ENCODE data around the gene IL10RA. TPM values are rescaled to one million over a fixed set of nuclear protein-coding genes. Genes with fewer than 3 reads are reported as not detected.

IL10RA gene
- total RNA-seq, 1 experiment from 2014 or later = 0.41 TPM

DNA sequence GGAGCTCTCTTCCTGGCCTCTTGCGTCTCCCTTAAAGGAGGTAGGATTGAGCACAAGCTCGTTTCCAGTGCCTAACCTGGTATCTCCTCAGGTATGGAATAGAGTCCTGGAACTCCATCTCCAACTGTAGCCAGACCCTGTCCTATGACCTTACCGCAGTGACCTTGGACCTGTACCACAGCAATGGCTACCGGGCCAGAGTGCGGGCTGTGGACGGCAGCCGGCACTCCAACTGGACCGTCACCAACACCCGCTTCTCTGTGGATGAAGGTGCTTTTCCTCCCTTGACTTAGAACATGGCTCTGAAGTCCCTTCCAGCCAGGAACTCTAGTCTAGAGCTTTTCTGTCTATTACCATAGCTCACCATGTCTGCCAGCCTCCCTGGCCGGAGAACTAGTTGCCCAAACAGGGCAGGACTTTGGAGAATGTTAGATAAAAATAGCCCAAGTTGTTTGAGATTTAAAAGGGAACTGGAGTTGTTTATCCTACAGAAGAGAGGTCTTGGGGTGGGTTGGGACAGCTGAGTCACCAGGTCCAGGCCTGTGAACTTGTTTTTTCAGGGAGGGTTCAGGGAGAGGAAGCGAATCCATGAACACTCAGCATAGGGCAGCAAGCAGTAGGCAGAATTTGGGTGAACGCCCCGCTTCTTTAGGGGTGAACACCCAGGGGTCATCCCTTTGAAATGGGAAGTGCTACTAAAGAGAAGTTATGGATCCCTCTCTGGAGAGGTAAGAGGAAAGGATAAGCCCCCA, 3.3 kb downstream of the IL10RA start:
- intact Hi-C loops (cut with micrococcal nuclease; ENCODE audit: unreplicated experiment) = no loop called here
- Histone ChIP-seq H3K9me3 (ENCODE audit: control insufficient read depth, insufficient read depth, low read depth, low read length) (no peaks in the 10 kb centered on the region), H3K27me3 (ENCODE audit: control insufficient read depth, insufficient read depth, low read length) (peaks cover 17% of the 10 kb centered on the region), H3K36me3 (ENCODE audit: control insufficient read depth, insufficient read depth, low read length) (no peaks in the 10 kb centered on the region), H3K4me3 (ENCODE audit: low read depth in 2 of 2, low read length in 2 of 2) (no peak overlapping the region), H3K27ac (ENCODE audit: low read length) (no peak overlapping the region), H3K4me1 (ENCODE audit: control insufficient read depth, insufficient read depth, low read length) (no peaks in the 10 kb centered on the region)
- TF ChIP-seq POLR2AphosphoS5 (IDR thresholded peaks at IDR 0.05; ENCODE audit: low read depth, low read length) = no peak
- TF ChIP-seq, protein P1, sequence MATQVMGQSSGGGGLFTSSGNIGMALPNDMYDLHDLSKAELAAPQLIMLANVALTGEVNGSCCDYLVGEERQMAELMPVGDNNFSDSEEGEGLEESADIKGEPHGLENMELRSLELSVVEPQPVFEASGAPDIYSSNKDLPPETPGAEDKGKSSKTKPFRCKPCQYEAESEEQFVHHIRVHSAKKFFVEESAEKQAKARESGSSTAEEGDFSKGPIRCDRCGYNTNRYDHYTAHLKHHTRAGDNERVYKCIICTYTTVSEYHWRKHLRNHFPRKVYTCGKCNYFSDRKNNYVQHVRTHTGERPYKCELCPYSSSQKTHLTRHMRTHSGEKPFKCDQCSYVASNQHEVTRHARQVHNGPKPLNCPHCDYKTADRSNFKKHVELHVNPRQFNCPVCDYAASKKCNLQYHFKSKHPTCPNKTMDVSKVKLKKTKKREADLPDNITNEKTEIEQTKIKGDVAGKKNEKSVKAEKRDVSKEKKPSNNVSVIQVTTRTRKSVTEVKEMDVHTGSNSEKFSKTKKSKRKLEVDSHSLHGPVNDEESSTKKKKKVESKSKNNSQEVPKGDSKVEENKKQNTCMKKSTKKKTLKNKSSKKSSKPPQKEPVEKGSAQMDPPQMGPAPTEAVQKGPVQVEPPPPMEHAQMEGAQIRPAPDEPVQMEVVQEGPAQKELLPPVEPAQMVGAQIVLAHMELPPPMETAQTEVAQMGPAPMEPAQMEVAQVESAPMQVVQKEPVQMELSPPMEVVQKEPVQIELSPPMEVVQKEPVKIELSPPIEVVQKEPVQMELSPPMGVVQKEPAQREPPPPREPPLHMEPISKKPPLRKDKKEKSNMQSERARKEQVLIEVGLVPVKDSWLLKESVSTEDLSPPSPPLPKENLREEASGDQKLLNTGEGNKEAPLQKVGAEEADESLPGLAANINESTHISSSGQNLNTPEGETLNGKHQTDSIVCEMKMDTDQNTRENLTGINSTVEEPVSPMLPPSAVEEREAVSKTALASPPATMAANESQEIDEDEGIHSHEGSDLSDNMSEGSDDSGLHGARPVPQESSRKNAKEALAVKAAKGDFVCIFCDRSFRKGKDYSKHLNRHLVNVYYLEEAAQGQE (IDR thresholded peaks at IDR 0.05; ENCODE audit: insufficient read depth in 1 of 2, low read depth in 2 of 2, low read length in 1 of 2) = no peak
- TF ChIP-seq, protein P2, sequence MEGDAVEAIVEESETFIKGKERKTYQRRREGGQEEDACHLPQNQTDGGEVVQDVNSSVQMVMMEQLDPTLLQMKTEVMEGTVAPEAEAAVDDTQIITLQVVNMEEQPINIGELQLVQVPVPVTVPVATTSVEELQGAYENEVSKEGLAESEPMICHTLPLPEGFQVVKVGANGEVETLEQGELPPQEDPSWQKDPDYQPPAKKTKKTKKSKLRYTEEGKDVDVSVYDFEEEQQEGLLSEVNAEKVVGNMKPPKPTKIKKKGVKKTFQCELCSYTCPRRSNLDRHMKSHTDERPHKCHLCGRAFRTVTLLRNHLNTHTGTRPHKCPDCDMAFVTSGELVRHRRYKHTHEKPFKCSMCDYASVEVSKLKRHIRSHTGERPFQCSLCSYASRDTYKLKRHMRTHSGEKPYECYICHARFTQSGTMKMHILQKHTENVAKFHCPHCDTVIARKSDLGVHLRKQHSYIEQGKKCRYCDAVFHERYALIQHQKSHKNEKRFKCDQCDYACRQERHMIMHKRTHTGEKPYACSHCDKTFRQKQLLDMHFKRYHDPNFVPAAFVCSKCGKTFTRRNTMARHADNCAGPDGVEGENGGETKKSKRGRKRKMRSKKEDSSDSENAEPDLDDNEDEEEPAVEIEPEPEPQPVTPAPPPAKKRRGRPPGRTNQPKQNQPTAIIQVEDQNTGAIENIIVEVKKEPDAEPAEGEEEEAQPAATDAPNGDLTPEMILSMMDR (IDR thresholded peaks at IDR 0.05) = no peak
- TF ChIP-seq SIN3A (IDR thresholded peaks at IDR 0.05; ENCODE audit: borderline replicate concordance, insufficient read depth, low read depth, low read length) = no peak
- no peak for TF ChIP-seq TCF7L2 (IDR thresholded peaks at IDR 0.05; ENCODE audit: low read depth, low read length)
- POLR2A ChIA-PET = no interaction called here
- DNase-seq (ENCODE audit: low read depth, low spot score) (no peak), ATAC-seq (no peak)
- BruUV-seq (replicated peaks) = no TSS peak
- in situ Hi-C loops (cut with HindIII; ENCODE audit: low pct_unique_long_range_greater_than_20kb, low sequenced_read_pairs) = no loop called here
- CTCF ChIA-PET = no interaction called here

DNA sequence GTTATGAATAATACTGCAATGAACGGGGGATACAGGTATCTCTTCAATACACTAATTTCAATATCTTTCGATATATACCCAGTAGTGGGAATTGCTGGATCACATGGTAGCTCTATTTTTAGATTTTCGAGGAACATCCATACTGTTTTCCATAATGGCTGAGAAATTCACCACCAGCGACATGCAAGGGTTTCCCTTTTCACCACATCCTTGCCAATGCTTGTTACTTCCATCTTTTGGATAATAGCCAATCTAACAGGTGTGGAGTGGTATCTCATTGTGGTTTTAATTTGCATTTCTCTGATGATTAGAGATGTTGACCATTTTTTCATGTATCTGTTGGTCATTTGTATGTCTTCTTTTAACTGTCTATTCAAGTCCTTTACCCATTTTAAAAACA, 5.9 kb downstream of the IL10RA start:
- TF ChIP-seq, protein P1 (IDR thresholded peaks at IDR 0.05; ENCODE audit: insufficient read depth in 1 of 2, low read depth in 2 of 2, low read length in 1 of 2) = no peak
- TF ChIP-seq POLR2AphosphoS5 (IDR thresholded peaks at IDR 0.05; ENCODE audit: low read depth, low read length) (no peak), TCF7L2 (IDR thresholded peaks at IDR 0.05; ENCODE audit: low read depth, low read length) (no peak), SIN3A (IDR thresholded peaks at IDR 0.05; ENCODE audit: borderline replicate concordance, insufficient read depth, low read depth, low read length) (no peak)
- TF ChIP-seq, protein P2 (IDR thresholded peaks at IDR 0.05) = no peak
- no peak for ATAC-seq
- Histone ChIP-seq H3K27me3 (ENCODE audit: control insufficient read depth, insufficient read depth, low read length) (peaks cover 5% of the 10 kb centered on the region), H3K36me3 (ENCODE audit: control insufficient read depth, insufficient read depth, low read length) (no peaks in the 10 kb centered on the region), H3K4me3 (ENCODE audit: low read depth in 2 of 2, low read length in 2 of 2) (no peak overlapping the region), H3K27ac (ENCODE audit: low read length) (no peak overlapping the region), H3K4me1 (ENCODE audit: control insufficient read depth, insufficient read depth, low read length) (no peaks in the 10 kb centered on the region), H3K9me3 (ENCODE audit: control insufficient read depth, insufficient read depth, low read depth, low read length) (no peaks in the 10 kb centered on the region)
- DNase-seq (ENCODE audit: low read depth, low spot score) = no peak
- CTCF ChIA-PET = no interaction called here
- POLR2A ChIA-PET = no interaction called here
- intact Hi-C loops (cut with micrococcal nuclease; ENCODE audit: unreplicated experiment) = no loop called here
- BruUV-seq (replicated peaks) = no TSS peak
- in situ Hi-C loops (cut with HindIII; ENCODE audit: low pct_unique_long_range_greater_than_20kb, low sequenced_read_pairs) = no loop called here

All from Panc1 (cell line).